ENCODE measurements around the gene CTCFL.

DNA sequence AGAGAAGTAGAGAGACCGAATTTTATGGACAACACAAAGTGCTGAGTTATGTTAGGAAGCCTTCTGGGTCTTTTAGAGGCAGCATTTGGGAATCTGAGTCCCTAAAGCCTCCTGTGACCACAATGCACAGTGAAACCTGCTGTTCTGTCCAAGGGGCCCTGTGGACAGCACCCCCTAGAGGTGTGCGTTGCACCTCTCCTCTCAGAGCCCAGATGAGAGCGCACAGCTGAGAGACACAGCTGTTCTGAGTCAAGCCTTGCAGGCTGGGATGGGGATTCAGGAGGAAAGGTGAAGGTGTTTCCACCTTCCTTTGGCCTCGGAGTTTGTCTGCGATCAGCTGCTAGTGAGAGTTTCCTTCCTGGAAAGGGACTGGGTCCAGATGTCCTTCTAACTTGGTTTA lies 49.0 kb upstream of the CTCFL start:
- no peak for TF ChIP-seq EZH2 (IDR thresholded peaks at IDR 0.05; ENCODE audit: insufficient read depth, poor library complexity, severe bottlenecking)
- TF ChIP-seq EZH2phosphoT487 (IDR thresholded peaks at IDR 0.05; ENCODE audit: insufficient read depth, low read depth): no peak

All from GM23248 (cell line).